Glomerular visceral epithelial cell (primary cell): ENCODE measurements around the gene TFE3.

Source experiments
- DNase-seq: peaks from one replicate; pipeline ENCODE4 v3.0.0-alpha.2; 2016; ENCODE audit errors: extremely low spot score

Gene TFE3

DNA sequence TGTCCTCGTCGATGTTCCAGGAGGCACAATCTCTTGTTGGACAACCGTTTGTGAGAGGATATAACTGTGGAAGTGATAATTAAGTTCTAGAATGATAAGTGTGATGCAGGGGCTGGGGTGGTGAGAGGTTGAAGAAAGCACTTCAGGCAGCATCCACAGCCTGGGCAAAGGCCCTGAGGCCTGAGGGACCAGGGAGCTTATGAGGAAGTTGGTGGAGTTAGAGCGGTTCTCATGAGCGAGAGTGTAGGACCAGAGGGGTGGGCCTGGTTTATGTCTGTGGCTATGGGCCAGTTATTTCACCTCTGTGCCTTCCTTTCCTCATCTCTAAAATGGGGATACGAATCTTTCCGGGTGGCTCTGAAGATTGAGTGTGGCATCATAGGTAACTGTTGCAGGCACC lies 18.3 kb upstream of the TFE3 start:
- DNase-seq, result no peak

DNA sequence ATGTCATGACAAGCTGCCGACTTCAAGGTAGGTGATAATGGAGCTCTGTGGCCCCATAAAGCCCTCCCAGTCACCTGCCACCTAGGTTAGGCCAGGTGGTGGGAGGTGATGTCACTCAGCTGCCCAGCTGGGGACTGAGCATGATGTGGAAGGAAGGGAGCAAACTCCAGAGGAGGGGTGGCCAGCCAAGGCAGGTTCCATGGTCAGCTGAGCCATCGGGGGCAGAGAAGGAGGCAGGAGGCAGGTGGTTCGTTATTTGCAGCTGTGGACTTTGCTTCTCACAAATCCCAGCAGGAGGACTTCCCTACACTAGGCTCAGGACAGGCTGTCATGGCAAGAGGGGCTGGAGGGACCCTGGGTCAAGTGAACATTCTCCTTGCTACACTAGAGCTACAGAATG lies 17.8 kb upstream of the TFE3 start:
- DNase-seq, result no peak

DNA sequence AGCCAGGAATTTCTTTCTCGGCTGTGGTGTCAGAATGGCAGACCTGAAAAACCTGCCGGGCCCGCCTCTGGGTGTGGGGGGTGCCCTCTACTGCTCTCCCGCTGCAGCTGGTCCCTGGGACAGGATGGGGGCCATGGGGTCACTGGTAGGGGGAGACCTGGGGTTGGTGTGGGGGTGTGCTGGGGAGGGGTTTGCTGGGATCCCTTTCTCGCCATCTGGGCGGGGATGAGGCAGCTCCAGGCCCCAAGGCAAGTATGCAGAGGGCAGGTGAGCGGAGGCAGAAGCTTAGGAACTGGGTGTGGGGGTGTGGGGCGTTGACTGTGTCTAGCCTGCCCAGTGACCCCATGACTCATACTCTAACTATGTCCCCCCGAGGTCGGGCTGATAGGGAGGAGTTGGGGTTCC lies 16.5 kb upstream of the TFE3 start:
- DNase-seq, result no peak

DNA sequence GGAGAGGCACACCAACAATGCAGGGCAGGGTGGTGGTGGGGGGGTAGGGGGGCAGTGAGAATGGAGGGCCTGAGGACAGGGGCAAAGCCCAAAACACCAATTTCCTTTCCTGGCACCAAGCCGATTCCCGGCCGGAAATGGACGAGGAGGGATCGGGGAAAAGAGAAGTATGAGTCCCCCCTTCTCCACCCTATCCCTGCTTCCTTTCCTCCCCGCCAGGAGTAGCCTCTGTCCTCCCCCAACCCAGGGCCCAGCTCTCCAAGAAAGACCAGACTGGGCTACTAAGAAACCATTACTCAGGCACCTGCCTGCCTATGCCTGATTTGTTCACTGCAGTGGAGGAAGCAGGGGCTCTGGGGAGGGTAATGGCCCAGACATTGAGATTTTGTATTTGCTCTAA lies 16.0 kb upstream of the TFE3 start:
- no peak for DNase-seq

DNA sequence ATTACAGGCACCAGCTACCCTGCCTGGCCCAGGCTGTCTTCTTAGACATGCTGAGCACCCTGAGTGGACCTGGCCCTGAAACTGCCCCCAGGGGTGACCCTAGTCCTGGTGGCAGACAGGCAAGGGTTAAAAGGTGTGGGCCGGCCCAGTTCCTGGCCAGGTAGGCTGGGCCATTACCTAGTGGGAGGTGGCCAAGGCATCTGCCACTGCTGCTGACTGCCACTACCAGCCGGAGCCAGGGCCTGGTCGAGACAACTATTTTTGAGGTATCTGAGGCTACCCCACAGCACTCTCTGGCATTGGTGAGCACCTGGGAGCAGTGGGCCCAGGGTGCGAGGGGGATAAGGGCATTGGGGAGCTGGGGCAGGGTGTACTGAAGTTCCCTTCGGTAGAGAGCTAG lies 15.6 kb upstream of the TFE3 start, which contains the start of gene CCDC120:
CCDC120 (plus strand) TSS at position 206 of the 400 bp plus-strand sequence. CDS start 3,043 bp downstream, outside the sequence.
- DNase-seq, result no peak

DNA sequence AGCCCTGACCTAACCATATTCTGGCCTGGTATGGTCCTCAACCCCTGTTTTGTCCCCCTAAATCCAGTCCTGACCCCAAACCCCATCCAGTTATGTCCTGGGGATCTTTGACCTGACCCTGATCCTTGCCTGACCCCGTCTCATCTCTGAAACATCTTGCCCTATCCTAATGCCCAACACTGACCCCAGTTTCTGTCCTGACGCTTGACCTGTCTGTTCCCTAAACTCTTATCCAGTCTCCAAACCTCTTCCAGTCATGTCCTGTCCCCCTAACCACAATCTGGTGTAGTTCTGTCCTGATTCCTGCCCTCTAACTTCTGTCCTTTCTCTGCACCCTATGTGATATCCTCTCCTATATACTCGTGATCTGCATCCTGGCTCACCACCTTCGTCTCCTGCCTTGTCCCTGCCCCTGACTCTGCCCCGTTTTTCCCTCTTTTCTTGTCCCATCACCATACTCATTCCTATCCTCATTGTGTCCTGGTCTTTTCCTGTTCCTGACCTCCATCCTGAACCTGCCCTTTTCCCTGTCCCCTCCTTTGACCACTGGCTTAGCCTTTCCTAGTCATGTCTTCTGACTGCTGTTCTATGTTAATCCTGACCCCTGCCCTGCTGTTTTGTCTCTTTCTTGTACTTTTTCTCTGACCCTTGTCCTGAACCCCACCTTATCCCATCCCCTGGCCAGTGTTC lies 11.1 kb upstream of the TFE3 start:
- DNase-seq, result no peak

DNA sequence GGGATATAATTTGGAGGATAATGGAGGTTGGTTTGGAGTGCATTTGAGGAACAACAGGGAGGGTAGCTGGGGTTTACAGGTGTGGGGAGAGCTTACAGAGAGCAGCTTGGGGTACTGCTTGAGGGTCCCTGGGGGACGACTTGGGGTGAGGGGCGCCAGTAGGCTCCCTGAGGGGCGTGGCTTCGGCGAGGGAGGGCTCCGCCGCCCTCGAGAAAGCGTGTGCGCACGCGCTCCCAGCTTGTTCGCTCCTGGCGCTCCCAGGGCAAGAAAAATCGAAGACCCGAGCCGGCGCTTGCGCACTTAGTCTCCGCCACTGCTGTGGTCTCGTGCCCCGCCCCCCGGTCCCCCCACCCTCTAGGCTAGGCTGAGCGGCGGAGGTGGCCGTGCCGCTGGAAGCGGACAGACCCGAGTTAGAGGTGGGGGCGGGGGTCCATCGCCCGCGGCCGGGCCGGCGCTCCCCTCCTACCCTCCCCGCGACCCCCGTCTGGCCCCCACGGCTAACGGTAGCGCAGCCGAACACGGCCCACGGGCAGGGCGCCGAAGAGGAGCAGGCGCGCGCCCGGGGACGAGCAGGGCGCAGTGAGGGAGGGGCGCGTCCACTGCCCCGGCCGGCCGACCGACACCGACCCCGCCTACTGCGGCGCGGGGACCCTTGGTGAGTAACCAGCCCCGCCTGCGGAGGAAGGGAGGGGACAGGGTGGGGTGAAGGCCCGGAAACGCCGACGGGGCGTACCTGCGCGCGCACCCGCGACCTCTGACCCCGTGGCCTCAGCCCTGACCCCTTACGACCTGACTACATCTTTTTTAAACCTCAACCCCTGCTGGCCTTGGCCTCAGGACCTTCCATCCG lies 10.3 kb upstream of the TFE3 start:
- peak; percentile 56 for DNase-seq

DNA sequence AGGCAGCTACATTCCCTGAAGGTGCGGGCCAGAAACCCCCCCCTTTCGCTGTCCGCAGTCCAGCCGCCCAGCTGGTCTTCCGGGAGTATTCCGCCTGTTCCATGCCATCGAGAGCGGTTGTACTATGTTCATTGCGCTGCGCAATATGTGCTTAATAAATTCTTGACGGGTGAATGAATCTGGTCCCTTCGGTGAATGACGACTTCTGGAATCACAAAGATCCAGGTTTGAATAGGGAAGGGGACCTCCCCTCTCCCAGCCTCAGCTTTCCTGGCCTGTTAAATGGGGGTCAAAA lies 777 bp upstream of the TFE3 start:
- DNase-seq, result no peak

DNA sequence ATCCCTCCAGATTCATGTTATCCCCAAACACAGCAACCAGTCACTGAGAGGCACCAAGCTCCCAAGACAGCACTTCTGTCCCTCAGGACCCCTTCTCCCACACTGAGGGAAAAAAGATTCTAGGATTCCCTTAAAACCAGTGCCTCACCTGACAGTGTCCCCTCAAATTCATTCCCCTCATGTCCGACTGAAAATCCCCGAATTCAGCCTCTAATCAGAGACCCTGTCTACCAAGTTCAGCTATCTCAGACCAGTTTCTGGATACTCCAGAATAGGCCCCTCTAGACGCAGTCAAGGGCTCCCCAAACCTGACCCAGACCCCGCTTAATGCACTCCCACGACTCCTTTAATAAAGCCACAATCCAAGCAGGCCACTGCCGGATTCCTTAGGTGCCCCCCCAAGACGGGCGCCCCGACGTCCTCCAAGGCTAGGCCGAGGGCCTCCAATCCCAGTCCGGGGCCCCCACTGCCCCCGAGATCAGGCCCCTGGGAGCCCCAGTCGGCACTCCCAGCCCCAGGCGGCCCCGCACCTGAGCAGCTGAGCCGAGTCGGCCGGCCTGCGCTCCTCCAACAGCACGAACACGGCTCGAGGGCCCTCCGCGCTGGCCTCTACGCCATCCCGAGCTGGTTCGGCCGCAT lies 457 bp downstream of the TFE3 start:
- peak; percentile 5 for DNase-seq

DNA sequence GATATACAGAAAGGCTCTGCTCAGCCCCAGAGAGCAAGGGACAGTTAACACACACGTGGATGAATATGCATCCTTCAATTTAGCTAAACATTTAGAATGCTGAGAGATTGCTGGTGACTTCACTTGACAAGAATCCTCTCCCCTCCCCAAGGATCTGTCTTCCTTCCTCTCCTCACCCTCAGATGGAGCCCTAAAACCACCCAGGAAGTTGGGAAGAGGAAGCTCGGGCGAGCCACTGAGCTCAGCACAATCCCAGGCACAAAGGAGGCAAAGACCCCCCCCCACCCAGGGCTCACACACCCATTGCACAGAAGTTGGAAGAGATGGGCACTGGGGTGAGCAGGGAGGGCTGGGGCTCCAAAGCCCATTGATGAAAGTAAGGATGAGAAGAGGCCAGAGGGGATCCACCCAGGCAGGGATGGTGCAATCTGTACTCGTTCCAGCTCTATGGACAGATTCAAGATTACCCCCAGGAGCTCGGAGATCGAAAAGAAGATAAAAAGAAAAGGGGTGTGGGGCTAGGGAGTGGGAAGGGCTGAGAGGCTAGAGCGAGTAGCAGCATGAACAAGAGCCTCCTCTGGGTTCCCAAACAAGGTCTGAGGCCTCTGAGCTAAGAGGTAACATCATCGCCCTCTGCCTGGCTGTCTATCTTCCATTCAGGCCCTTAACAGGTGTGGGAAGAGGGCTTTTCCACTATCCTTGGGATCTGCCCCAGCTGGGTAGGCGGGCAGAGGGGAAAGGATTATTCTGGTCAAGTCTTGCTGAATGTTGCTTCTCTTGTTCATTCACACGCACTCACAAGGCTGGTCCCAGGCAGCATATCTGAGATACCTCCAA lies 1.2 kb downstream of the TFE3 start:
- DNase-seq, result peak; percentile 60

DNA sequence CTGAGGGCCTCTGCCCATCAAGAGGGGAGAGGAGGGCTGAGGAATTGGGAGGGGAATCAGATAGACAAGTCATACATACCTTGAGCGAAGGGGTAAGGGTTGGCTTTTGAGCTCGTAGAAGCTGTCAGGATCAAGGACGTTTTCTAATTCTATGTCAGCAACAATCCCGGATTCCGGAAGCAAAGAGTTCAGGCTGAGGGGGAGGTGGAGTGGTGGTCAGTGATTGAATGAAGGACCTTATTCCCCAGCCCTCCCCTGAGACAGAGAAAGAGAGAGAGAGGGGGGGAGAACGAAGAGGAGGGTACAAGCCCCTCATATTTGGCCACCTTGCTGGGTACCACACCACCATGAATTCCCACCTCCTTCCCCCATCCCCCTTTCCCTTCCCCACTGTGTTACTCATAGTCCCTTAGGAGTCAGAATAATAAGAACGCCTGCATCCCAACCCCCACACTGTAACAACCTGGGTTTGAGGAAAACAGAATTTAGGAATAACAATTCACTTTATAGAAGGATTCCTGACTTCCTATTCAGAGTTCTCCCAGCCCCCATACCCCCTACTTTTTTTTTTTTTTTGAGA lies 2.7 kb downstream of the TFE3 start:
- no peak for DNase-seq

DNA sequence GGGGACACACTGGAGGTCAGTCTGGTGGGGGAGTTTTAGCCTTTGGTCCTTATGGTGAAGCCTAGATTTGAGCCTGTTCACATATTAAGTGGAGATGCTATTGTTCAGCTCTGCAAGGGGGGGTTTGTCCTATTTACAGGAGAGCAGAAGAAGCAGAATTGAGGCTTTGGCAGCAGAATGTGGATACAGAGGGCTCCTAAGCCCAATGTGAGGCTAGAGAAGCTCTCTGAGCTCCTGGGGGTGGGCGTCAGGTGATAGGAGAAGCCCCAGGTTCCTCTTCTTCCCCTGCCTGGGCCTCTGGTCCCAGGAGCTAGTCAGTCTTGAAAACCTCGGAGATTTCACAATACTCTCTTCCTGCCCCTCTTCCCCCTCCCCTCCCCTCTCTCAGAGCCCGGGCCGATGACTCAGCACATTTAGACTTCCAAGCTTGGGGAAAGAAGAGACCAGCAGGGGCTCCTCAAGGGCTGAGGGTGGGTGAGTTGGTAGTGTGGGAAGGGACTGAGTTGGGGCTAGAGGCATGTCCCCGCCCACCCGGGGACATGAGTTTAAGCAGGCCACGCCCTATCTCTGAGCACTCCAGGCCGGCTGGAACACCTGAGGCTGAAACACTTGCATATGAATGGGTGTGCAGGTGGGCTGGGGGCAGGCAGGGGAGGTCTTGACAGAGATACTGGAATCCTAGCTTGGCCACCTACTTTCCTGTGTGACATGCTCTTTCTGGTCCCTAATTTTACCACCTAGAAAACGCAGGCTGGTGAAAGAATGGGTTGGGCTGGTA lies 3.4 kb downstream of the TFE3 start:
- DNase-seq, result peak; percentile 90

DNA sequence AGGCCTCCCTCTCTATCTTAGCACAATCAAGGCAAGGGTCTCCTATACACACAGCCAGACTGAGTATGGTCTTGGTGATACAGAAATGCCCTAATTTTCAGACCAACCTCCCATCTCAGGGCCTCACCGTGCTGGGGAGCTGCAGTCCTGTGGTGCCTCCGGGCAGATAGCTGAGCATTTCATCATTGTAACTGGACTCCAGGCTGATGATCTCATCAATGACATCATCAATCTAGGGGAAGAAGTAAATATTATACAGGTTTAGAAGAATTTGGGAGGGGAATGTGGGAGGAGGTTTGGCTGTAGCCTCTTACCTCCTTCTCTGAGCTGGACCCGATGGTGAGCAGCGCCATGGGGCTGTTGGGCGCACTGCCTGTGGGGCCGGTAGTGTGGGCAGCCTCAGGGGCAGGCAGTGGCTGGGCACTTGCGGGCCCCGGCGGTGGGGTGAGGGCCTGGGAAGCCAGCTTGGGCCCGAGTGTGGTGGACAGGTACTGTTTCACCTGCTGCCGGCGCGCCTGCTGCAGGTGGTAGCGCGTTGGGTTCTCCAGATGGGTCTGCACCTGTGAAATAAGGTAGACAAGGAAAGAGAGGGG lies 5.2 kb downstream of the TFE3 start:
- DNase-seq, result no peak

DNA sequence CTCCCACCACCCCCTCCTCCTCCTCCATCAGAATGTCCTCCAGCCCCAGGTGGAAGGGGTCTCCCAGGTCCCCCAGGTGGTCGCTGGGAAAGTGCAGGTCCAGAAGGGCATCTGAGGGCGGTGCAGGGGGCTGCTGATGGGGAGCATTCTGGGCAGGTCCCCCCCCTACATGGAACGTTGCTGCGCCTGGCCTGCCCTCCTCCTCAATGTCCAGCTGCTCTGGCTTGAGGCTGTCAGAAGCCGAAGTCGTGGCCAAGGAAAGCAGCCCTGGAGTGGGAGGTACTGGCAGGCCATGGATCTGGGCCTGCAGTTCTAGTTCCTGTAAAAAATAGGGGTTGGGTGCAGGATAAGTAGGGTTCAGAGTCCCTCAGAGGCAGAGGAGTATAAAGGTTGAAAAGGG lies 12.9 kb downstream of the TFE3 start:
- DNase-seq, result no peak

DNA sequence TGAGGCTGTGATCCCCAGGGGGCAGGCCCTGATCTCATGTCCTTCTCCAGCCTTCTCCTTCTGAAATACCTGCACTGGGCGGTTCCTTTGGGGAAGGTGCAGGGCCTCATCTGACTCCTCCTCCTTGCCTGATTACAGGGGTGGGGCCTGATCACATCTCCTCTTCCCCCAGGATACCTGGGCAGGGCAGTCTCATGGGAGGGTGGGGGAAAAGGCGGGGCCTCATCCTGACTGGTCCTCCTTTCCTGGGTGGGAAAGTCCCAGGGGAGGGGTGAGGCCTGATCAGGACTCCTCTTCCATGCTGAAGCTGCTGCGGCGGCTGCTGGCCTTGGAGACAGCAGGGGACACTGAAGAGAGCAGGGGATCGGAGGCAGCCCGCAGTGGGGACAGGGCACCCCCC lies 13.3 kb downstream of the TFE3 start:
- DNase-seq, result no peak

DNA sequence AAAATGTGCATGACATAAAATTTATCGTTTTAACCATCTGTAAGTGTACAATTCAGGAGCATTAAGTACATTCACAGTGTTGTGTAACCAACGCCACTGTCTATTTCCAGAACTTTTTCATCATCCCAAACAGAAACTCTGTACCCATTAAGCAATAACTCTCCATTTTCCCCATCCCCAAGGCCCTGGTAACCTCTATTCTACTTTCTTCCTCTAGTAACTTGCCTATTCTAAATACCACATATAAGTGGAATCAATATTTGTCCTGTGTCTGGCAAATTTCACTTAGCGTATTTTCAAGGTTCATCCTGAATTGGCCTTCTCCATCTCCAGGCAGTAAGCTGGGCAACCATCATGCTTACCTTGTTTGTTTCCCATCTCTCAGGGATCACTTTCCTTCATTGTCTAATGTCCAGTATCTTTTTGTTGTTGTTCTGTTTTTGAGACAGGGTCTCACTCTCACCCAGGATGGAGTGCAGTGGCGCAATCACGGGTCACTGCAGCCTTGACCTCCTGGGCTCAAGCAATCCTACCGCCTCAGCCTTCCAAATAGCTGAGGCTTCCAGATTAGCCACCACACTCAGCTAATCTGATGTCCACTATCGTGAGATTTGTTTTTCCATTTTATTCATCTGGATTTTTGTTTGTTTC lies 23.4 kb downstream of the TFE3 start:
- no peak for DNase-seq

DNA sequence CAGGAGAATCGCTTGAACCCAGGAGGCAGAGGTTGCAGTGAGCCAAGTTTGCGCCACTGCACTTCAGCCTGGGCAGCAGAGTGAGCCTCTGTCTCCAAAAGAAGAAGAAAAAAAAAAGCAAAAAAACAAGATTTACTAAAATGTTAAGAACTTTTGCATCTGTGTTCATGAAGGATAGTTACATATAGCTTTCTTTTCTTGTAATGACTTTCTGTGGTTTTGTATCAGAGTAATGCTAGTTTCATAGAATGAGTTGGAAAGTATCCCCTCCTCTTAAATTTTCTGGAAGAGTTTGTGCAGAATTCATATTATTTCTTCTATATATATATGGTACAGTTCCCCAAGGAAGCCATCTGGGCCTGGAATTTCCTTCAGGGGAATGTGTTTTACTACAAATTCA lies 24.1 kb downstream of the TFE3 start:
- no peak for DNase-seq

DNA sequence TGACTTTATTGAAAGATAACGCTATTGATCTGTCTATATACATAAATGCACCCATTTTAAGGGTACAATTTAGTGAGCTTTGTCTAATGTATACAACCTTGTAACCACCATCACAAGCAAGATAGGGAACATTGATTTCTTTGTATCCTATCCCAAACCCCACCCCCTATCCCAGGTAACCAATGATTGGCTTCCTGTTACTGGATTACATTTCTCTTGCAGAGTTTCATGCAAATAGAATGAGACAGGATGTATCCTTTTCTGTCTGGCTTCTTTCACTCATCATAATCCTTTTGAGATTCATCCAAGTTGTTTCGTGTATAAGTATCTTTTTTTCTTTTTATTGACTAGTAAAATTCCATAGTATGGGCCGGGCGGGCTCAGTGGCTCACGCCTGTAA lies 39.5 kb downstream of the TFE3 start:
- DNase-seq, result no peak

DNA sequence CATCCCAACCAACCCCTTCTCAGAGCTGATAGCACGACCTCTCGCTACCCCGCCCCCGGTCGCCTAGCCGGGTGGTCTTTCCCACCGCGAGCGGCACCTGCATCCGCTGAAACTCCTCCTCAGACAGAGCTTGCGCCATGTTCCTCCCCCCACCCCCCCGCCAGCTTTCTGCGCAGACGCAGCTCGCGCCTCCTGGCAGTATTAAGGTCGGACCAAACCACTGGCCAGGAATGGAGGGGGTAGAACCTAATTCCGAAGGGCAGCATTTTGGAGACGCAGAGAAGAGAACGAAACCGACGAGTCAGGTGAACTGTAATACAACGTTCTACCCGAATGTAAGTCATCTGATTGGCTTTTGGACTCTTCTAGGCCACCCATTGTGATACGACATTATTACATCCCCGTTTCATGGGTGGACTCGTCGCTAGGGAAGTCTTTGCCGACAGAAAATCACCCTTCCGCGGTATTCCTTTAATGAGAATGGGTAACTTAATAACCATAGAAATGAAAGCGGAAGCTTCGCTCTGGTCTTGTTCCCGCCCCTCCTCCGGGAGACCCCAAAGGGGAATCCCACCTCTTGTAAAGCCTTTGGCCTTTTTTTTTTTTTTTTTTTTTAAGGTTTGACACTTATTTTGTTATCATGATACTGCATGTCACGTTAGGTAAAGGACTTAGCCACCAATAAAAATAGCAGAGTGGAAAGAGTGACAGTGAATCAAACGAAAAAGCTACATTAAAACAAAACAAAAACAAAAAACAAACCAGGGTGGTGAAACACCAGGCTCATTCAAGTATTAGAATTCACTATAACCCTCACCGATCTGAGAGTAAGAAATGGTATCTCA lies 40.8 kb downstream of the TFE3 start, which contains the start of gene GRIPAP1:
GRIPAP1 (minus strand) TSS at position 174 of the 845 bp plus-strand sequence; CDS start at position 139, 35 bp downstream.
- DNase-seq, result peak; percentile 83
